Measurements from ENCODE around the gene HOXD9.
A peak's percentile ranks its signal among the peaks of the same experiment; 100 is the strongest.

HOXD9 gene

GRCh38 chr2:176085861-176086771 lies 36.4 kb upstream of the HOXD9 start:
- no peak for DNase-seq (ENCODE audit: low read depth in 1 of 2, low spot score in 1 of 2)

- no peak for DNase-seq (ENCODE audit: low read depth in 1 of 2, low spot score in 1 of 2)
These were observed 35.0 kb upstream of the HOXD9 start for GRCh38 chr2:176087330-176088047.

GRCh38 chr2:176088048-176088936 lies 34.2 kb upstream of the HOXD9 start:
- DNase-seq (ENCODE audit: low read depth in 1 of 2, low spot score in 1 of 2), result no peak

GRCh38 chr2:176088937-176089842 lies 33.3 kb upstream of the HOXD9 start:
- no peak for DNase-seq (ENCODE audit: low read depth in 1 of 2, low spot score in 1 of 2)

GRCh38 chr2:176089843-176090395 lies 32.6 kb upstream of the HOXD9 start:
- DNase-seq (ENCODE audit: low read depth in 1 of 2, low spot score in 1 of 2), result no peak

- no peak for DNase-seq (ENCODE audit: low read depth in 1 of 2, low spot score in 1 of 2)
These were observed 31.7 kb upstream of the HOXD9 start for GRCh38 chr2:176090862-176091261.

GRCh38 chr2:176091329-176092258 lies 30.9 kb upstream of the HOXD9 start:
- DNase-seq (ENCODE audit: low read depth in 1 of 2, low spot score in 1 of 2), result no peak

- DNase-seq (ENCODE audit: low read depth in 1 of 2, low spot score in 1 of 2), result no peak
These were observed 30.0 kb upstream of the HOXD9 start, which contains the start of gene HOXD13 for GRCh38 chr2:176092270-176093144. Gene HOXD13, plus strand, starts transcription at chr2:176092721. Its CDS starts 170 bp downstream, at chr2:176092891.

GRCh38 chr2:176093145-176093897 lies 29.2 kb upstream of the HOXD9 start:
- DNase-seq (ENCODE audit: low read depth in 1 of 2, low spot score in 1 of 2), result no peak

GRCh38 chr2:176093898-176094249 lies 28.6 kb upstream of the HOXD9 start:
- no peak for DNase-seq (ENCODE audit: low read depth in 1 of 2, low spot score in 1 of 2)

GRCh38 chr2:176094349-176094748 lies 28.2 kb upstream of the HOXD9 start:
- DNase-seq (ENCODE audit: low read depth in 1 of 2, low spot score in 1 of 2), result no peak

- no peak for DNase-seq (ENCODE audit: low read depth in 1 of 2, low spot score in 1 of 2)
These were observed 27.1 kb upstream of the HOXD9 start for GRCh38 chr2:176095421-176095820.

GRCh38 chr2:176096243-176096985 lies 26.1 kb upstream of the HOXD9 start:
- no peak for DNase-seq (ENCODE audit: low read depth in 1 of 2, low spot score in 1 of 2)

- DNase-seq (ENCODE audit: low read depth in 1 of 2, low spot score in 1 of 2), result peak; percentile 35 to 45
These were observed 25.3 kb upstream of the HOXD9 start for GRCh38 chr2:176096986-176097819.

GRCh38 chr2:176097820-176098365 lies 24.6 kb upstream of the HOXD9 start:
- DNase-seq (ENCODE audit: low read depth in 1 of 2, low spot score in 1 of 2), result no peak
